Fibroblast of skin of right biceps (primary cell): ENCODE results near the gene JAK1.

Experiments
- DNase-seq: peaks from one replicate; pipeline ENCODE4 v3.0.0-alpha.2; 2013

JAK1 gene

DNA sequence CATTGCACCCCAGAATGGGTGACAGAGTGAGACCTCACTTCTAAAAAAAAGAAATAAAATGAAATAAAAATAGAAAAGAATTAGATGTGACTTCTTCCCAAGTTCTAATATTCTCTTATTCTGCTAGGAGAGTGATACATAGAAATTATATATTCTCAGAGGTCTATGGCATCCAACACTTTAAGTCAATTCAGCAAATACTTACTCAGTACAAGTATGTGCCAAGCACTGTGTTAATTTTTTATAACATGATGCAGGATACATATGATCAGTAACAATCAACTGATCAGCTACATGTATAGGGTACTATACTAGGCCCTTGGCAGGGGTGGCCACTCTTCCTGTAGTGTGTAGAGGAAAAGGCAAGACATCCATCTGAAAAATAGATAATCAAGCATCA, 13.0 kb upstream of the JAK1 start:
- no peak for DNase-seq

DNA sequence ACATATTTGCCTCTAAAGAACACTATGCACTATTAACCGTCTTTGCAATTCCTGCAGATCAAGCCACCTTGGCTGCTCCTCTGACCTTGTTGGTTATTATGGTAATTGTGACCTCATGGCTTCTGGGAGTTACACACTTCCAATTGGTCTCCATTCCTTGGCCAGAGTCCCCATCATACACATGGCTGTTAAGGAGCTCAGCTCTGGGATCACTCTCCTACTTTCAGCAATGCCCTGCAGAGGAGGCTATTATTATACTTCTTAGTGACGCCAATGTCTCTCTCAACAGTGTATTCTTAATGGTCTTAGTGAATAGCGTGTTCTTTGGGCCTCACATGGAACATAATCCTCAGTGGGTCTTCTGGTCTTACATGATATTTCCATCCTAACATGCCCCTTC, 10.0 kb upstream of the JAK1 start:
- no peak for DNase-seq

DNA sequence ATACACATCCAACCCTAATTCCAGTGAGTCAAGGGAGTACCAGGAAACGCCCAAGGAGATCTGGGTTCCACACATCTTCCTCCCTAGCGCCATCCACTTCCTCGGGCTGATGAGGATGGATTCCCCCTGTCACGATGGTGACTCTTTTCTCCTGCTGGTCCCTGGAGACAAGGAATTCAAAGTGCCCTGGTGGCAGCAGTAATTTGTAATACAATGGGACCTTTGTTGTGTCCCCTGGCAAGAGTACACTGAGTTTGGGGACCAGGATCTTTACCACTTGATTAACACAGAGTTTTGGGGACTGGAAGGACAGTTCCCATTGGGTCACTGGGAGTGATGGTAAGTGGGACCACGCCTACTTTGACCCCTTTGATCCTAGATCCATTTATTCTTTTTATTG, 9.4 kb upstream of the JAK1 start:
- no peak for DNase-seq

DNA sequence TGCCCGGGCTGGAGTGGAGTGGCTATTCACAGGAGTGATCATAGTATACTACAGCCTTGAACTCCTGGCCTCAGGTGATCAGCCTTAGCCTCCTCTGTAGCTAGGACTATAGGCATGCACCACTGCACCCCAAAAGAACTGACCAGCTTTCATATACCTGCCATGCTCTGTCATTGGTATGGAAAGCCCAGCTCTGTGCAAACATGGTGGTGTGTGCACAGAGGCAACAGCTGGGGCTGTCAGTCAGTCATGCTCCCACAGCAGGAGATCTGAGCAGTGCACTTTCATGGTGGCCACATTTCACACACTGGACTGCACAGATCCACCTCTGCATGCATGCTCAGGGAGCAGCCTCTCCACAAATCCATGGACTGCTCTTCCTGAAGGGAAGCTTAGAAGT, 8.8 kb upstream of the JAK1 start:
- no peak for DNase-seq

DNA sequence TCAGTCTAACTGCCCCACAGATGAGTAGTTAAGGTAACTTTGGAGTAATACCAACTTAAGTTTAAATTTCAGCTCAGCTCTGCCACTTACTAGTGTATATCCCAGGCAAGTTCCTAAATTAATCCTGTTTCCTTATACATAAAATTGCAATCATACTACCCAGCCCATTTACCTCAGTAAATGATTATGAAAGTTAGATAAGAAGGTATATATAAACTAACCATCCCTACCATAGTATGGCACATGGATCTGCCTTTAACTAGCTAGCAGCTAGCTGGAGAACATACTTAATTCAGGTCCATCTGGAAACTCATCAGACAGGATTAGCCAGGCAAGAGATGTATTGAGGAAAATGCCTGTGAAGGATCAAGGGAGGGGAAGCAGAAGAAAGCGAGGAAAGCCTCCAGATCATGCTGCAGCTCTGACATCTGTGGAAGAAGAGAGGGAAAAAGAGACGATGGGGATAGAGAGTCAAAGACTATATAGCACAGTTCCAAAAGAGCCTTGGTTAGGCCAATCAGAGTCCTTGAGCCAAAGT, 8.0 kb upstream of the JAK1 start:
- DNase-seq = no peak

DNA sequence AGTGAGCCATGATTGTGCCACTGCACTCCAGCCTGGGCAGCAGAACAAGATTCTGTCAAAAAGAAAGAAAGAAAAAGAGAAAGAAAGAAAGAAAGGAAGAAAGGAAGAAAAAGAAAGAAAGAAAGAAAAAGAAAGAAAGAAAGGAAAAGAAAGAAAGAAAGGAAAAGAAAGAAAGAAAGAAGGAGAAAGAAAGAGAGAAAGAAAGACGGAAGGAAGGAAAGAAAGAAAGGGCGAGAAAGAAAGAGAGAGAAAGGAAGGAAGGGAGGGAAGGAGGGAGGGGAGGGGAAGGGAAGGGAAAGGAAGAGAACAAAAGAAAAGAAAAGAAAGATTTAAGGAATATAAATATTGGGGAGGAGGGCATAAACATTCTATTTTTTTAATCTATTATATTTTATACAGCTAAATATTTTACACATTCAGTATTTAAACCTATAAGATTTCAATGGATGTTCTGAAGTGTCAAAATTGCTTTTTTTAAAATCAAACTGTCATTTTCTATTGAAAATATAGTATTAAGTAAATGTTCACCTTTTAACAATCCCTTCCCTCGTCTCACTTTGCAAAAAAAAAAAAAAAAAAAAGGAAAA, 6.8 kb upstream of the JAK1 start:
- no peak for DNase-seq

DNA sequence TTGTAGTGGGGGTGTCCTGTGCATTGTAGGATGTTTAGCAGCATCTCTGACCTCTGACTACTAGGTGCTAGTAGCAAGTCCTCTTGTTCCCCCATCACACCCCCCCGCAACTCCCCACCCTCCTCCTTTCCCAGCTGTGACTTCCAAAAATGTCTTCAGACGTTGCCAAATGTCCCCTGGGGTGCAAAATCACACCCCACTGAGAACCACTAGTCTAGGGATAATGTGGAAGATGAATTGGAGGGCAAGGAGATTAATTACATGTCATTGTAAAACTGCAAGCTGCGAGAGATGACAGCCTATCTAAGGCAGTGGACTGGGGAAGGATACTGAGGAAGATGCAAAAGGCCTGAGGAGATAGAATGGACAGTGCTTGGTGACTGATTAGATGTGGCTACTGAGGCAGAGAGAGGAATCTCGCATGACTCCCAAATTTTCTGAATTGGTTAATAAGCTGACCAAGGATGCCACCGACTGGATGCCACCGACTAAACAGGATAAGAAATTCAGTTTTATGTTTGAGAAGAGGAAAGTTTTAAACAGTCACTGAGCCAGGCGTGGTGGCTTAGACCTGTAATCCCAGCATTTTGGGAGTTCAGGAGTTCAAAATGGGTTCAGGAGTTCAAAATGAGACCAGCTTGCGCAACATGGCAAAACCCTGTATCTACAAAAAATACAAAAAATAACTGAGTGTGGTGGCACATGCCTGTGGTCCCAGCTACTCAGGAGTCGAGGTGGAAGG, 3.1 kb upstream of the JAK1 start:
- DNase-seq = peak; percentile 22

DNA sequence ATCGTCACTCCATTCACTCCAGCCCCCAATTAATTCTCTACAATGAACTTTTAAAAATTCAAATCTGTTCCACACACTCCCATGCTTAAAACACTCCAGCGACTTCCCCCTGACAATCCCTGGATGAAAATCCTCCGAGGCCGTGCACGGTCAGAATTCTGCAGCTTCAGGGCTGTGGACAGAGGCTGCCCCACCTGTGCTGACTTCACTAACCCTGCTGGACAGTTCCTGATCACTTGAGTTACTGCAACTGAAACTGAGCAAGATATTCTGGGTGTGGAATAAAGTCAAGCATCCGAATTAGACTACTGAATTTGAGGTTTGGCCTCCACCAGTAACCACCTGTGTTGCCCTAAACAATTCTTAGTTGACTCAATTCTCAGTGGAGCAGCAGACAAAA, 1.0 kb upstream of the JAK1 start:
- no peak for DNase-seq

DNA sequence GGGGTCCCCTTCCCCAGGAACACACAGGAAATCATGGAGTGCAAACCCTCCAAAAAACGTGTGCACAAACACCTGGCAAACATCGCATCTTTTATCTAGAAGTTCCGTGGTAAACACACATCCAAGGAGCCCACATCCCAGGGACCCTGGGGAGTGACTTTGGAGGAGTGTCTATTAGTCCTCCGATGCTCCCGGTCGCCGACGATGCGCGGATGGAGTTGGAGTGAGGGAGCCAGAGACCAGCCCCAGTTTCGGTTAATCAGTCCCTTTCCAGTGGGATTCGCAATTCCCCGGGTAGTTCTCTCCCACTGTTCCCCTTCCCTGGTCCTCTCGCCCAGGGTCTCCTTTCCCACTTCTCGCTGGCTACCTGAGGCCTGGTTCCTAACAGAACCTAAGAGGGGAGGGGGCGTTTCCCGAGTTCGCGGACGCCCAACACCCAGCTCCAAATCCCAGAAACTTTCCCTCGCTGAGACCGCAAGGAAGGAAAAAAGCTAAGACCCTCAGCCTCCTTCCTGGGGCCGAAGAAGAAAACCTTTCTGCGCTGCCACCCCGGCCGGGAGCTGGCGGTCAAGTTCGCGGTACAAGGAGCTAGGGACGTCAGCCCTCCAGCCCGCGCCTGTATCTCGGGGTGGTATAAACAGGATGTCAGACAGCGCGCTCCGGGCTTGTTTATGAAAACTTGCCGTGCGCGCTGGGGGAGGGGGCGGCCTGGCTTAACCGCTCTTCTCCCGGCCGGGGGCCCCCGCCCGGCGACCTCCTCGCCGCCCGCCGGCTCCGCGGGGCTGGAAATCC, 787 bp downstream of the JAK1 start:
- peak; percentile 58 for DNase-seq

DNA sequence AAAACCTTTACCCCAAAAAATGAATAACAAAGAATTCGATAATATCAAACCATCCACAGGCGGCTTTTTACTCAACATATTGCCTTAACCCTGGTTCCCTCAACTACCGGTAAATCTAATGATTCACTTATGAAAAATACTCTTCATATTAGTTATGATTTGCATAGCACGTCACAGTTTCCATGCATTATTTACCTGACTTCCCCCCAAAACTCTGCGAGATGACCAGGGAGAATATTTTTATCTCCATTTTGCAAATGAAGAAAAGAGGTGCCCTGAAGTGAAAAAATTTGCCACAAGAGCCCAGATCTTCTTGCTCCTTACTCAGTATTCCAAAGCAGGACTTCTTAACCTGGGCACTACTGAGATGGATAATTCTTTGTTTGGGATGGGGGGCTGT, 2.9 kb downstream of the JAK1 start:
- DNase-seq = no peak

DNA sequence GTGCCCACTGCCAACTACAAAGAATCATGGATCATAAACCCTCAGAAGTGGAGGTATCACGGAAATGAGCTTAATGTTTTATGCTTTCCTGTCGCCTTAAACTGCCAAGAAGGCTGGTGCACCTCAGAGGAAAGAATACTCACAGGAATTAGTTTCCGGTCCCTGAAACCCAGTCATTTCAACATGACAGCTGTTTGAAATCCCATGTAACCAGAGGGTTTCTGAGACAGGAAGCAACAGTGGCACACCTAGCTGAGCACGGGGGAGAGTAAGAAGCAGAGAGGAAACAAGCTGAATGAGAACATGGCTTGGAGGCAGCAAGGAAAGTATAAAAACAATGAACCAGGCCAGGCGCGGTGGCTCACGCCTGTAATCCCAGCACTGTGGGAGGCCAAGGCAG, 3.9 kb downstream of the JAK1 start:
- DNase-seq = no peak

DNA sequence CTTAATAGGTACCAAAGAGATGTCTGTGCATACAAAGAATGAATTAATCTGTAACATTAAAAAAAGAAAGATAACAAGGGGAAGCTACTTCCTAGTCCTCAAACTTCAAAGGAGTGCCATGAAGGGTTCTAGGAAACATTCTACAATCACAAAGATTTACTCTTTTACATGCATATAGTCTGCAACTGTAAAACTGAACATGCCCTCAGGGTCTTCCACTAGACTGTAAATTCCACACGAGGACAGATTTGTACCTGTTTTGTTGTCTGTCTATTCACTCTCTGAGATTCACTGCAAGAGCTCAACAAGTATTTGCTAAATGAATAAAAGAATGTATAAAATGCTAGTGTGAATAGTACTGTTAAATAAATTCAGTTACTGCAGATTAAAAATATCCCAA, 4.4 kb downstream of the JAK1 start:
- DNase-seq = no peak

DNA sequence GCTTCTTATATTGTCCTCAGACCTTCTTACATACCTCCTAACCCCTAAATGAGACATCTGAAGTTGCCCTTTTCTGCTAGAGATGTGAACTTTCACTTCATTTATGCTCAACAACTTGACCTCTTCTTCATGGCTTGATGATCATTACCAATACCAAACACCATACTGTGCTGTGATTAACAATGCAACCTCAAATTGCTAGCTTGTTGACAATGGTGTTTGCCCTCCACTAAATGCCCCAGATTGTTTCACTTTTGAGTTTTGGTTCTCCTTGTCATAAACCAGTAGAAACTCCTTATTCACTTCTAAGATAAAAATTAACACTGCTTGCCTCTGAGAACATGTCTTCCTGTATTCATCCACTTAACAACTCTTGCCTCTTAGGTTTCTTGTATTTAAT, 5.6 kb downstream of the JAK1 start:
- no peak for DNase-seq

DNA sequence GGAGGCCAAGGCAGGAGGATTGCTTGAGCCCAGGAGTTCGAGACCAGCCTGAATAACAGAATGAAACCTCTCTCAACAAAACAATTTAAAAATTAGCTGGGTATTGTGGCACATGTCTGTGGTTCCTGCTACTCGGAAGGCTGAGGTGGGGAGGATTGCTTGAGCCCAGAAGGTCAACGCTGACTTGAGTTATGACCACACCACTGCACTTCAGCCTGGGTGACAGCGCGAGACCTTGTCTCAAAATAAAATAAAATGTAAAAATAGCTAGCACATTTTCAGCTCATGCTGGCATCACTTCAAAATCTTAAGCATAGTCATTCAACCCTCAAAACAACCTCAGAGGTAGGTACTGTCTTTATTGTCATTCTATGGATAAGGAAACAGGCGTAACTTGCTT, 6.4 kb downstream of the JAK1 start:
- no peak for DNase-seq

DNA sequence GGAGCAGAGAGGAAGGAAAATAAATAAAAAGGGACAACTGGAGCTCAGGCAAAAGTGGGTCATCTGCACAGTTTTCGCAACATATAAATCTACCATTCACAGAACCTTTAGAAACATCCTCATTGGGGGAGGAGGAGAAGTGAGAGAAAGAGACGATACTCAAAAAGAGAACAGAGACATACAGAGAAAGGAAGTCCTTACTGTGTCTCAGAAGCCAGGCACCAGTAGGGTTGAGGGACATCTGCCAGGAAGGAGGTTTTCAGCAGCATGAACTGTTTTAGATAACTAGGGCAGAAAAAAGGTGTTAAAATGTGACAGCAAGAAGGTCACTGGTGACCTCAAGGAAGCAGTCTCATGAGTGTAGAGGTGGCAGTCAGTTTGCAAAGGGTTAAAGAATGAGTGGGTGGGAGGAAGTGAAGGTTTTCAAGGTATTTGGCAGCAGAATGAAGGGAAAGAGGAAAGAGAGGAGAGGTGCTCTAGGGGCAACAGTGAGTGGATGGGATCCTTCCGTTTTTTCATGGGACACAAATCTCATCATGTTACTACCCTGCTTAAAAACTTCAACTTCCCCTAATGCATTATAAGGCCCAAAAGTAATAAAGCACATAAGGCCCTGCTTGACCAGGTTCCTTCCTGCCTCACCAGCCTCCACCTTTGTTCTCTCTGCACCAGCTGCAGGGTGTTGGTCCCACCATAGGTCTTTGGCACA, 9.5 kb downstream of the JAK1 start:
- DNase-seq = no peak

DNA sequence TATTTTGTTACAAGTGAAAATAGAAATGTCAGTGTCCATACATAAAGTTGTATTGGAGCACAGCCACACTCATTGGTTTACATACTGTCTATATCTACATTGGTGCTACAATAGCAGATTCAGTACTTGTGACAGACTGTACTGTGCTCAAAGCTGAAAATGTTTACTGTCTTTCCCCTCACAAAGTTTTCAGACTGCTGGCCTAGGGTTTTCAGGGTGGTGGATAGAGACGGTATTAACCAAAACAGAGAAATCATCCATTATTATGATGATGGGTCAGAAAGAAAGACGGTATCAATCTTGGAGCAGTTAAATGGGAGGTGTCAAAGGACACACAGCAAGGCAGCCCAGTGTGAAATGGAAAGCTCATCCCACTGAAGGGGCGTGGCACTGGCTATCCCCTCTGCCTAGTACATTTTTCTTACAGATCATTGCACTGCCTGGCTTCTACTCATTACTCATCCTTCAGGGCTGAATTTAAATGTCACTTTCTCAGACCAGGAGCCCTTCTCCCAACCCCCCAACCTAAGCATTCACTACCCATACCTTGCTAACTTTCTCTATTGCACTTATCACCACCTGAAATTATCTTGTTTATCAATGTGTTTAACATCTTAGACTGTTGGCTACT, 10.2 kb downstream of the JAK1 start:
- DNase-seq = peak; percentile 41

DNA sequence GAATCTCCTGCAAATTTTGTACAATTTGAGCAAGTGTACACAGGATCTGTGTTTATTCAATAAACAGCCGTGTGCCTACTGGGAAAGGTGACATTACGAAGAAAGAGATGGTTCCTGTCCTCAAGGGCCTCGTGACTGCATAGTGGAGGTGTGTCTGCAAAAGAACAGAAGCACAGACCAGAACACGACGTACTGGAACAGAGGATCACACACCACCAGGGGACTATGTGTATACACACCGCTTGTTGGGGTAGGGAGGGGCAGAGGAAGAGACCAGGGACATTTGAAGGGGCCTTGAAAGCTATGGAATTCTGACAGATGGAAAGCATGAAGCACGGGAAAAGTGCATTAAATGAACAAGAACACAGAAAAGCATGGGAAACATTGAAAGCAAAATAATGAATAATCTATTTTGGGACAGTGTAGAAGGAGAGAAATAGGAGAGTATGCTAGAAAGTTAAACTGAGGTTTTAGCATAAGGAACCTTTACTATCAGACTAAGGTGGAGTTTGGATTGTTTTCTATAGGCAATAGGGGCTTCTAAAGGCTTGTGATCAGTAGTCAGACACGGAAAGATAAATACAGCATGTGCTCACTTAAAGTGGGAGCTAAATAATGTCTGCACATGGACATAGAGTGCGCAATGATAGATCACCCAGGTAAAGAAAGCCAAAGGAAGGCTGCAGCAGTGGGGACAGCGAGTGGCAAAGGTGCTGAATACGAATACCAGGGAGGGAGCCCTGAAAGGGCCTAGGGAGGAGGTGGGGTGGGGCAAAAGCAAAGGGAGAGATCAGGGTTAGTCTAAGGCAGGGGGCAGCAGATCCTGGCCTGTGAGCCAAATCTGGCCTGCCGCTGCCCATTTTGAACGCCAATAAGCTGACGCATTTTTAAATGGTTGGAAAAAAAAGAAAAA, 11.0 kb downstream of the JAK1 start:
- no peak for DNase-seq

DNA sequence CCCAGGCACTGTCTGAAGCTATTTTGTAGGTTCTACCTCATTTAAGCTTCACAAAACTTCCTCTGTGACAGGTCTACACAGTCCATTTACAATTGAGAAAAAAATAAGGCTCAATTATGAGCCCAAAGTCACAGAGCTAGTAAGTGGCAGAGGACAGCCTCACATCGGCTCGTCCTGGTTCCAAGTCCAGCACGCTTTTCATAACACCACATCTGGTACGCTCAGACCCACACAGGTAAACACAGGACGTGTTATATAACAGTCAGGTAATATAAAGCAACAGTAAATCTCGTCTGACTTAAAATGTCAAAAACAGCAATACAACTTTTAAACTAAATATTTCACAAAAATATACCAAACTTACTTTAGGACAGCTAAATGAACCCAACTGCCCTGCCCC, 13.1 kb downstream of the JAK1 start:
- DNase-seq = no peak

DNA sequence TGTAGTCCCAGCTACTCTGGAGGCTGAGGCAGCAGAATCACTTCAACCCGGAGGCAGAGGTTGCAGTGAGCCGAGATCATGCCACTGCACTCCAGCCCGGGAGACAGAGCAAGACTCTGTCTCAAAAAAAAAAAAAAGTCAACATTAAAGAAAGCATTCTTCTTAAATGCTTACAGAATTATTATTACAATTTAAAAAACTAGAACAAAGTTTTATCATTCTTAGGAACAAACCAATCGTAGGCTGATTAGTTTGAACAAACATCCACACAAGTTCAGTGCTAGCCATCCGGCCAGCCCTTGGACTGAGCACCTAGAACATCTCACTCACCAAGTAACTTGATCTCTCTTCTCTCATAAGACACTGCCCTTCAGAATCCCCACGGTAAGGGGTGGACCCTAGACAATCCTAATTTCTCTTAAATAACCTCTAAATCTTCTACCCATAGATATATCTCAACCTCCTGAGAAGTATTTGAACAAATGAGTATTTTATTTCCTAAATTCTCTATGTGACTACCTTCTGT, 16.0 kb downstream of the JAK1 start:
- no peak for DNase-seq

DNA sequence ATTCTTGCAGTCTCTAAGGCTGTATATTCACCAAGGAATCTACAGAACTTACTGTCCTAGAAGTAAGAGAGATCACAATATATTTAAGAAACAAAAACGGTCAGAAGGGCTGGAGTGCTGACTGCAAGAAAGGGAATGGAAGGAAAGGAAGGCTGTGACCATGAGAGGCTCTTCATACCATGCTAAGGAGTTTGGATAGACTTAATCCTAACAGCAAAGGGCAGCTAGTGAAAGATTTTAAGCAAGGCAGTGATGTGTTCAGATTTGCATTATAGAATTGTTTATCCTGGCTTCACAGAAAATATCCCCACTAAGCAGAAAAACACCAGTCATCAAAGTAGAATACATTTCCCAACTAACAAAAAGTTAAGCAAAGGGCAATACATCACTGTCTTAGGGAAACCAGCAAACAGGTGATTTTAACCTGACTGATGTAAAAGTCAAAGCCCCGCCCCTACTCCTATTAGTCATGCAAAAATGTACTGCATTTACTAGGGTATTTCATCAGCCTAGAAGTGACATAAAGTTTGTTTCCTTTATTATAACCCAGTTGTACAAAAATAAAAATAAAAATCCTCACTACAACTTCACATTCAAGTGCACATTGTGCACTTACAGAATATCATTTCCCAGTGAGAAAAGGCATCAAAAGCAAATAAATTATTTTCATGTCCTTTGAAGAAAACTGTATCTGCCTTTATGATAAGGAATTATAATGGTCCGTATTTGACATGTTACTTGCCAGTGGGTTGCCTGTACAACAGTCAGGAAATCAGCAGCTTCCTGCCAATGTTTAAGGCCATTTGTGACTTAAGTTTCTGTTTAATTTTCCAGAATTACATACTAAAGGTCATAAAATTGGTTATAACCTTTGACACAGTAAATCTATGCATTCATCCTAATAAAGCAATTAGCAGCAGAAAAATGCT, 17.2 kb downstream of the JAK1 start:
- peak; percentile 38 for DNase-seq
